Liver (tissue), 9 donors: ENCODE measurements around the gene ZNF26. TPM values are rescaled to one million over a fixed set of nuclear protein-coding genes. Genes with fewer than 3 reads are reported as not detected.

Experiments
- DNase-seq: peaks from one replicate; pipeline ENCODE4 v3.0.0-alpha.2; 2017; ENCODE audit warnings: low spot score
- H3K27ac ChIP-seq, 2 donors: one replicate each; pipeline ENCODE4 v1.7.0; 2013; ENCODE audit warnings: inconsistent platforms in 2 of 2, low read length in 2 of 2, control low read depth in 1 of 2, low read depth in 1 of 2, mild to moderate bottlenecking in 1 of 2
- H3K27me3 ChIP-seq, 4 donors: one replicate each; pipeline versions ENCODE4 v1.6.1 to v1.7.0; 2013; ENCODE audit warnings: low read length in 3 of 4, inconsistent platforms in 1 of 4, mild to moderate bottlenecking in 1 of 4, moderate library complexity in 1 of 4; ENCODE audit not compliant: control insufficient read depth in 4 of 4, insufficient read depth in 4 of 4
- H3K36me3 ChIP-seq, 4 donors: one replicate each; pipeline versions ENCODE4 v1.6.1 to v1.7.0; 2013; ENCODE audit warnings: low read length in 3 of 4, mild to moderate bottlenecking in 3 of 4, low read depth in 1 of 4, moderate library complexity in 1 of 4; ENCODE audit not compliant: control insufficient read depth in 4 of 4, insufficient read depth in 3 of 4
- H3K4me1 ChIP-seq, 4 donors: one replicate each; pipeline versions ENCODE4 v1.6.1 to v1.7.0; 2013; ENCODE audit warnings: low read length in 3 of 4, mild to moderate bottlenecking in 3 of 4, moderate library complexity in 1 of 4; ENCODE audit not compliant: control insufficient read depth in 4 of 4, insufficient read depth in 4 of 4
- H3K4me3 ChIP-seq, 3 donors: one replicate each; pipeline versions ENCODE4 v1.6.1 to v1.7.0; 2013; ENCODE audit warnings: low read length in 3 of 3, control low read depth in 1 of 3, low read depth in 1 of 3, mild to moderate bottlenecking in 1 of 3
- H3K9ac ChIP-seq, 2 donors: one replicate each; pipeline ENCODE4 v1.7.0; 2013; ENCODE audit warnings: low read length in 2 of 2, mild to moderate bottlenecking in 2 of 2, moderate library complexity in 2 of 2, control low read depth in 1 of 2, low read depth in 1 of 2
- H3K9me3 ChIP-seq, 4 donors: one replicate each; pipeline versions ENCODE4 v1.6.1 to v1.7.0; 2013; ENCODE audit warnings: low read length in 3 of 4; ENCODE audit not compliant: control insufficient read depth in 4 of 4
- CTCF ChIP-seq: fragments of 150-350 bp; IDR thresholded peaks from 2 replicates; pipeline ENCODE4 v1.5.1; 2017; ENCODE audit warnings: improper control_type of control experiment, low read depth, low read length; ENCODE audit not compliant: missing input control
- EGR1 ChIP-seq, 2 donors: IDR thresholded peaks; 2 replicates each; pipeline ENCODE4 v1.6.1; 2016 to 2018; ENCODE audit warnings: antibody characterized with exemption in 2 of 2, low read depth in 2 of 2
- HNF4A ChIP-seq, 2 donors: conservative IDR thresholded peaks; 2 replicates each; pipeline ENCODE4 v1.6.1; 2016; ENCODE audit warnings: antibody characterized with exemption in 2 of 2, mild to moderate bottlenecking in 2 of 2
- HNF4G ChIP-seq: IDR thresholded peaks from 2 replicates; pipeline ENCODE4 v1.6.1; 2016; ENCODE audit warnings: antibody characterized with exemption
- JUND ChIP-seq, 2 donors: IDR thresholded peaks; 2 replicates each; pipeline ENCODE4 v1.6.1; 2016; ENCODE audit warnings: antibody characterized with exemption in 2 of 2
- MAX ChIP-seq: IDR thresholded peaks from 2 replicates; pipeline ENCODE4 v1.6.1; 2016; ENCODE audit warnings: antibody characterized with exemption
- REST ChIP-seq: IDR thresholded peaks from 2 replicates; pipeline ENCODE4 v1.6.1; 2016; ENCODE audit warnings: antibody characterized with exemption, mild to moderate bottlenecking
- RXRA ChIP-seq, 2 donors: IDR thresholded peaks; 2 replicates each; pipeline ENCODE4 v1.6.1; 2017 to 2018; ENCODE audit warnings: antibody characterized with exemption in 2 of 2, mild to moderate bottlenecking in 1 of 2
- SP1 ChIP-seq: IDR thresholded peaks from 2 replicates; pipeline ENCODE4 v1.6.1; 2018; ENCODE audit warnings: antibody characterized with exemption, mild to moderate bottlenecking
- YY1 ChIP-seq: IDR thresholded peaks from 2 replicates; pipeline ENCODE4 v1.6.1; 2016; ENCODE audit warnings: antibody characterized with exemption, mild to moderate bottlenecking
- WGBS: extraction: QIAGEN DNeasy Blood & Tissue Kit; methylation state at CpG from one replicate; pipeline ENCODE4 v1.1.7; 2013; 5-methylcytosine and 5-hydroxymethylcytosine counted together
- polyA plus RNA-seq, 2 donors: library from polyadenylated mRNA; stranded (reverse) in 1 of 2; unstranded in 1 of 2; fragments of 200-250 nt in 1 of 2; fragments of >200 nt in 1 of 2; fragmentation: Nextera tagmentation in 1 of 2; extraction: Ambion mirVana in 1 of 2; gene quantifications; one replicate each; pipeline versions ENCODE4 v1.2.1 to v1.2.3, GENCODE V29; 2013 to 2015
- total RNA-seq, 2 donors: library from RNA; depleted of rRNA; stranded (reverse); fragments of >200 nt; gene quantifications; one replicate each; pipeline ENCODE4 v1.2.3, GENCODE V29; 2014
- donor health status: healthy.
- donor health status: healthy.
- donor health status: healthy.
- donor health status: healthy.
- donor health status: healthy.

Gene ZNF26
- total and polyA plus RNA-seq, 4 donors: 1.7 to 9.5 (median 4.8) TPM

GRCh38 chr12:132998741-132999140 is 12.6 kb downstream of the ZNF26 start (continued):
- no peak for TF ChIP-seq REST
- no peak for TF ChIP-seq EGR1 (IDR thresholded peaks at IDR 0.05; ENCODE audit: low read depth in 2 of 2)
- no peak for TF ChIP-seq JUND (IDR thresholded peaks at IDR 0.05)
- no peak for TF ChIP-seq HNF4G
- TF ChIP-seq YY1: no peak
- no peak for TF ChIP-seq RXRA (IDR thresholded peaks at IDR 0.05)

GRCh38 chr12:133010657-133011297 is 24.6 kb downstream of the ZNF26 start:
- 97% methylated on average over 6 of the region's 6 CpGs for WGBS
- H3K4me1 ChIP-seq: no peaks in the 10 kb centered on the region
- no peak for DNase-seq
- peak overlapping the region in 2 of 3 donors; percentile 65 to 79 for H3K4me3 ChIP-seq
- H3K27me3 ChIP-seq: no peaks in the 10 kb centered on the region
- TF ChIP-seq CTCF (no peak), HNF4G (no peak), MAX (no peak), SP1 (no peak), YY1 (no peak), JUND (IDR thresholded peaks at IDR 0.05) (no peak), REST (no peak), HNF4A (conservative IDR thresholded peaks at IDR 0.05) (no peak)
- peaks cover 33 to 84% (median 77%) of the 10 kb centered on the region in 4 donors for H3K36me3 ChIP-seq
- no peak overlapping the region for H3K27ac ChIP-seq
- no peak overlapping the region for H3K9ac ChIP-seq
- H3K9me3 ChIP-seq: peaks cover 63 to 92% (median 71%) of the 10 kb centered on the region in 4 donors
